GM12873 (cell line): ENCODE data around the gene MYO1H.

Source experiments
- TF ChIP-seq, protein P1 (sequence below): IDR thresholded peaks from 2 replicates; pipeline ENCODE4 v1.5.1; 2012; ENCODE audit warnings: low read depth, mild to moderate bottlenecking, moderate library complexity, low read length, control low read depth; ENCODE audit not compliant: insufficient read depth; ENCODE audit errors: missing control alignments

Gene MYO1H

GRCh38 chr12:109388167-109388563 lies 40.5 kb downstream of the MYO1H start:
- TF ChIP-seq, protein P1, sequence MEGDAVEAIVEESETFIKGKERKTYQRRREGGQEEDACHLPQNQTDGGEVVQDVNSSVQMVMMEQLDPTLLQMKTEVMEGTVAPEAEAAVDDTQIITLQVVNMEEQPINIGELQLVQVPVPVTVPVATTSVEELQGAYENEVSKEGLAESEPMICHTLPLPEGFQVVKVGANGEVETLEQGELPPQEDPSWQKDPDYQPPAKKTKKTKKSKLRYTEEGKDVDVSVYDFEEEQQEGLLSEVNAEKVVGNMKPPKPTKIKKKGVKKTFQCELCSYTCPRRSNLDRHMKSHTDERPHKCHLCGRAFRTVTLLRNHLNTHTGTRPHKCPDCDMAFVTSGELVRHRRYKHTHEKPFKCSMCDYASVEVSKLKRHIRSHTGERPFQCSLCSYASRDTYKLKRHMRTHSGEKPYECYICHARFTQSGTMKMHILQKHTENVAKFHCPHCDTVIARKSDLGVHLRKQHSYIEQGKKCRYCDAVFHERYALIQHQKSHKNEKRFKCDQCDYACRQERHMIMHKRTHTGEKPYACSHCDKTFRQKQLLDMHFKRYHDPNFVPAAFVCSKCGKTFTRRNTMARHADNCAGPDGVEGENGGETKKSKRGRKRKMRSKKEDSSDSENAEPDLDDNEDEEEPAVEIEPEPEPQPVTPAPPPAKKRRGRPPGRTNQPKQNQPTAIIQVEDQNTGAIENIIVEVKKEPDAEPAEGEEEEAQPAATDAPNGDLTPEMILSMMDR = no peak

DNA sequence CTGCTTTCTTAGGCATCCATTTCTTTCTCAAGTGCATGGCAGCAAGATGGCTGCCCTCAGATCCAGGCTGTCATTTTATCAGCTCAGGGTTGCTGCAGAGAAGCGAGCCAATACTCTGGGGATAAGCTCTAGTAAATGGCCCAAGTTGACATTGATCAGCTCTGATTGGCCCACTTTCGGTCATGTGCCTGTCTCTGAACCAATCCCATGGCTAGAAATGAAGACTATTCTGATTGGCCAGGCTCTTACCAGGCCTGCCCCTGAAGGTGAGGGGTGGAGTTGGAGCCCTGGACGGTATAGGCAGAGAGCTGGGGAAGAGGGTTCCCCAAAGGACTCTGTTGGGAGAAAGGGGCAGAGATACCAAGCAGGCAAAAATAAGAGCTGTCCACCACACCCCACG lies 41.4 kb downstream of the MYO1H start:
- TF ChIP-seq, protein P1 = no peak

GRCh38 chr12:109393437-109394345 lies 46.0 kb downstream of the MYO1H start:
- TF ChIP-seq, protein P1 = peak; percentile 93

DNA sequence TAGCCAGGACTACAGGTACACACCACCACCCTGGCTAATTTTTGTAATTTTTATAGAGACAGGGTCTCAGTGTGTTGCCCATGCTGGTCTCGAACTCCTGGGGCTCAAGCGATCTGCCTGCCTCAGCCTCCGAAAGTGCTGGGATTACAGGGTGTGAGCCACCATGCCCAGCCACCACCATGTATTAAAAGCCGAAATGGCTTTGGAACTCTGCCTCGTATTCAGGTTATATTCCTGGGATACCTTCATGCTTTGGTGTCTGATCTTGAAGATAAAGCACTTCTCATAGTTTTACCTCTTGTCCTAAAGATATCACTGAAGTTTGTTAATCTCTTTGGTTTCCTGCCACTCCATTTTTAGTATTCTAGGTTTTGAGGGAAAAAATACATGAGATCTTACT lies 47.2 kb downstream of the MYO1H start:
- TF ChIP-seq, protein P1 = no peak

- TF ChIP-seq, protein P1 = no peak
Measured at GRCh38 chr12:109418848-109419480, 71.3 kb downstream of the MYO1H start.

GRCh38 chr12:109421355-109422087 lies 73.8 kb downstream of the MYO1H start:
- TF ChIP-seq, protein P1 = no peak

DNA sequence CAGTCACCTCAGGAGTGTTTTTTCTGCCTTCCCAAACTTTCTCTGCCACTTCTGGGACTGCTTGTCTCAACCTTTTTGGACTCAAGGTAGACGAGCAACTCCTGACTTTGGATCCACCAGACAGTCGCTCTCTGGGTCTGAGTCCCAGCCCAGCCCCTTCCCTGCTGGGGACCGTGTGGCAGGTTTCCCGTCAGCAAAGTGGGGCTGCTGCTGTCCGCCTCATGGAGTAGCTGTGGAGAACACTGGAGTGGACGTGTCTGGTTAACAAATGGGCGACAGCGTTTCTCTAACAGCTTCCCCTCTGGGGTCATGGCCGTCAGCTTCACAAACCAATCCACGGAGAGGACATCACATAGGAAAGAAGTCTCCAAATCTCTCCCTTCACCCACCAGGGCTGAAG lies 74.6 kb downstream of the MYO1H start:
- TF ChIP-seq, protein P1 = no peak
